ENCODE results near the gene NFKBIB. TPM values are rescaled to one million over a fixed set of nuclear protein-coding genes. Genes with fewer than 3 reads are reported as not detected.

NFKBIB gene
- total RNA-seq: 9.1 and 12.7 TPM in 2 replicates

GRCh38 chr19:38899447-38900201 is at the start of gene NFKBIB, which contains the start of gene SIRT2:
TSS of gene NFKBIB (plus strand) at chr19:38899969. CDS start at chr19:38900033, 64 bp downstream.
TSS of gene SIRT2 (minus strand) at chr19:38899618. CDS start at chr19:38899521, 97 bp downstream.
- H3K4me1 ChIP-seq (ENCODE audit: insufficient read depth, low read length): peaks cover 17% of the 10 kb centered on the region
- H3K36me3 ChIP-seq (ENCODE audit: insufficient read depth, low read length): peaks cover 2% of the 10 kb centered on the region
- peaks cover 59% of the 10 kb centered on the region for H3K79me2 ChIP-seq (ENCODE audit: insufficient read depth, low read length)
- no peaks in the 10 kb centered on the region for H3K27me3 ChIP-seq (ENCODE audit: insufficient read depth, low read length)
- H4K20me1 ChIP-seq (ENCODE audit: insufficient read depth, low read length): peaks cover 6% of the 10 kb centered on the region
- peak within 1 kb of the TSS; percentile 84 for H3K4me3 ChIP-seq (ENCODE audit: insufficient read depth, low read length)
- peak within 1 kb of the TSS; percentile 99 for H3K4me2 ChIP-seq (ENCODE audit: insufficient read depth, low read length)
- peak within 1 kb of the TSS; percentile 91 for H3K27ac ChIP-seq (ENCODE audit: low read depth, low read length)
- TF ChIP-seq CTCF (IDR thresholded peaks at IDR 0.05; ENCODE audit: extremely low read depth, low read depth, low read length): no peak
- no peaks in the 10 kb centered on the region for H3K9me3 ChIP-seq (ENCODE audit: low read depth, low read length)
- DNase-seq (ENCODE audit: insufficient read length, low spot score, missing footprints): peak; percentile 99
- peak within 1 kb of the TSS; percentile 97 for H2AFZ ChIP-seq (ENCODE audit: low read length)

- peak overlapping the region; percentile 88 for H3K4me3 ChIP-seq (ENCODE audit: insufficient read depth, low read length)
- TF ChIP-seq CTCF (IDR thresholded peaks at IDR 0.05; ENCODE audit: extremely low read depth, low read depth, low read length): peak; percentile 11
- no peaks in the 10 kb centered on the region for H3K27me3 ChIP-seq (ENCODE audit: insufficient read depth, low read length)
- DNase-seq (ENCODE audit: insufficient read length, low spot score, missing footprints): peak; percentile 99
- no peaks in the 10 kb centered on the region for H3K9me3 ChIP-seq (ENCODE audit: low read depth, low read length)
- peaks cover 31% of the 10 kb centered on the region for H3K36me3 ChIP-seq (ENCODE audit: insufficient read depth, low read length)
- peak overlapping the region; percentile 84 for H3K27ac ChIP-seq (ENCODE audit: low read depth, low read length)
- H3K4me1 ChIP-seq (ENCODE audit: insufficient read depth, low read length): peaks cover 27% of the 10 kb centered on the region
- H3K4me2 ChIP-seq (ENCODE audit: insufficient read depth, low read length): peak overlapping the region; percentile 96
- H3K79me2 ChIP-seq (ENCODE audit: insufficient read depth, low read length): peaks cover 37% of the 10 kb centered on the region
- peak overlapping the region; percentile 67 for H2AFZ ChIP-seq (ENCODE audit: low read length)
- H4K20me1 ChIP-seq (ENCODE audit: insufficient read depth, low read length): peaks cover 34% of the 10 kb centered on the region
Measured at GRCh38 chr19:38850436-38850975, 49.3 kb upstream of the NFKBIB start.

GRCh38 chr19:38850976-38851621 is 48.7 kb upstream of the NFKBIB start:
- H3K4me2 ChIP-seq (ENCODE audit: insufficient read depth, low read length): peak overlapping the region; percentile 96
- H3K9me3 ChIP-seq (ENCODE audit: low read depth, low read length): no peaks in the 10 kb centered on the region
- TF ChIP-seq CTCF (IDR thresholded peaks at IDR 0.05; ENCODE audit: extremely low read depth, low read depth, low read length): peak; percentile 2
- H3K4me3 ChIP-seq (ENCODE audit: insufficient read depth, low read length): peak overlapping the region; percentile 88
- peaks cover 28% of the 10 kb centered on the region for H4K20me1 ChIP-seq (ENCODE audit: insufficient read depth, low read length)
- H3K4me1 ChIP-seq (ENCODE audit: insufficient read depth, low read length): peaks cover 27% of the 10 kb centered on the region
- H3K36me3 ChIP-seq (ENCODE audit: insufficient read depth, low read length): peaks cover 25% of the 10 kb centered on the region
- H3K27ac ChIP-seq (ENCODE audit: low read depth, low read length): peak overlapping the region; percentile 84
- H2AFZ ChIP-seq (ENCODE audit: low read length): peak overlapping the region; percentile 67
- H3K27me3 ChIP-seq (ENCODE audit: insufficient read depth, low read length): no peaks in the 10 kb centered on the region
- peaks cover 31% of the 10 kb centered on the region for H3K79me2 ChIP-seq (ENCODE audit: insufficient read depth, low read length)
- peak; percentile 86 for DNase-seq (ENCODE audit: insufficient read length, low spot score, missing footprints)

Data from osteoblast (primary cell).